Measurements from ENCODE around the gene SAMD5. TPM values are rescaled to one million over a fixed set of nuclear protein-coding genes. Genes with fewer than 3 reads are reported as not detected.

SAMD5 gene
- total RNA-seq, 1 experiment from 2014 or later: 6.1 TPM

DNA sequence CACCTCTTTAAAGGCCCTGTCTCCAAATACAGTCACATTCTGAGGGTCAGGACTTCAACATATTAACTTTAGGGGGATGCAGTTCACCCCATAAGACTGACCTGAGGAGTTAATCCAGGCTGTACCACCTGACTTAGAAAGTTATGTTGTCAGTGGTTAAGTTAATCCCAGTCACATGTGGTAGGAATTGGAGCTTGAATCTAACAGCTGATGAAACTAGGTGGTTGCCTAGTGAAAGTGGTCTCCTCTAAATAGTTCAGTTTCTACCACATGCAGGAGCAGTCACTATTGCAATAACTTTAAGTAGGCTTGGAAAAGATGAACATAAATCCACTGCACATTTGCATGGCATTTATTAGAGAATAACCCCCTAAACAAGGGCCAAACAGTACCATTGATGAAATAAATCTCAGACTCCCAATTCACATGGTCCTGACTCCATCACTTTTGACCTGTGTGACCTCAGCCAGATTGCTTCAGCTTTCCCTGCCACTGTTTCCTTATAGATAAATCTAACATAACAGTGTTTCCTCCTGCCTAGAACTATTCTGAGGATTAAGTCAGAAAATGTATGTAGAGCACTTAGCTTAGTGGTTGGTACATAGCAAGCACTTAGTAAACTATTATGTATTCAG is 20.1 kb downstream of the SAMD5 start:
- ChIA-PET CTCF (no interaction called here), POLR2A (ENCODE audit: low non-redundant PET) (no interaction called here)
- H3K4me1 ChIP-seq (ENCODE audit: insufficient read depth, low read length, poor library complexity, severe bottlenecking): peaks cover 16% of the 10 kb centered on the region
- intact Hi-C loops (cut with micrococcal nuclease; ENCODE audit: unreplicated experiment): no loop called here
- no peaks in the 10 kb centered on the region for H3K27me3 ChIP-seq (replicated peaks; ENCODE audit: insufficient read depth, low read depth, low read length, poor library complexity)
- no TSS peak for BruUV-seq (replicated peaks)
- H3K9me3 ChIP-seq (ENCODE audit: low read depth, low read length, poor library complexity, severe bottlenecking): no peaks in the 10 kb centered on the region
- no peak overlapping the region for H3K27ac ChIP-seq (ENCODE audit: low read depth, low read length, poor library complexity, severe bottlenecking)
- no peak for DNase-seq (ENCODE audit: low spot score)
- no peak overlapping the region for H3K4me3 ChIP-seq (ENCODE audit: low read depth, low read length, poor library complexity, severe bottlenecking)
- no peaks in the 10 kb centered on the region for H3K36me3 ChIP-seq (ENCODE audit: insufficient read depth, low read length, poor library complexity, severe bottlenecking)
- TF ChIP-seq CTCF (conservative IDR thresholded peaks at IDR 0.05; ENCODE audit: low read depth, low read length) (no peak), EZH2 (IDR thresholded peaks at IDR 0.05; ENCODE audit: borderline replicate concordance, low read depth, low read length, poor library complexity, severe bottlenecking) (no peak)

DNA sequence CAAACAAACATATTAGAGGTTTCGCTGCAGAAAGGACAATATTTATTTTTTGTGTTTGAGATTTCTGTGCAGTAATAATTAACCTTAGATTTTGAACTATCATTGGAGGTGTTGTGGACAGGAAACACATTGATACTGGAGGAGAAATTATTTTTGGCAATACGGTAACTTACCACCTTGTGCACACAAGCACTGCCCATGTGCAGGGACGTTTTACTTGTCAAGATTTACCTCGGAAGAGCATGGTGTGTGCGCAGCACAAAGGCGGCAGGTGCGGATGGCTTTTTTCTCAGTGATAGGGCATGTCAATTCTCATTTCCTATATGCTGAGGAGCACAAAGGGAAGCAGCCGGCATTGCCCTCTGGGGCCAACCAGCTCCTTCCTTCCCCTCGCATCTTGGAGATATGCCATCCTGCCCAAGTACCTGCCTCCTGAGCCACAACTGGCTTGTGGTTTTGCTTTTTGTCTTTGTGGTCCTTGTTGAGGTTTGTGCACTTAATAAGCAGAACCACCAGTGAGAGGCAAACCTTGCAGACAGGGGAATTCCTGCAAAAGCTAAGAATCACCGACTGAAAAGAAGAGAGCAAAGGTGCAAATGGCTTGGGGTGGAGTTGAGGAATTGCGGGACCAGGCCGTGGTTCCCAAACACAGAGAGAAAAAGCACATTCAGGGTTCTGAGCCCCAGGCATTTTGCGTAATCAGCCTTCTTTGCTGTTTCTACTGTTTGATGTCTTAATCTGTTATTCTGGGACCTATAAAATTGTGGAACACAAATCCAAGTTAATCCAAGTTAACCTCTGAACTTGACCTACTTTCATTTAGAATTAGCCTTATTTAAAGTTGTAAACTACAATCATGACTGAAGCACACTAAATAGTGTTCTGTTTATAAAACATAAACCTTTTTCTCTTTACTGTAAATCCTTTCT is 21.9 kb downstream of the SAMD5 start:
- Histone ChIP-seq H3K9me3 (ENCODE audit: low read depth, low read length, poor library complexity, severe bottlenecking) (no peaks in the 10 kb centered on the region), H3K27me3 (replicated peaks; ENCODE audit: insufficient read depth, low read depth, low read length, poor library complexity) (no peaks in the 10 kb centered on the region), H3K4me1 (ENCODE audit: insufficient read depth, low read length, poor library complexity, severe bottlenecking) (peaks cover 21% of the 10 kb centered on the region), H3K36me3 (ENCODE audit: insufficient read depth, low read length, poor library complexity, severe bottlenecking) (no peaks in the 10 kb centered on the region), H3K4me3 (ENCODE audit: low read depth, low read length, poor library complexity, severe bottlenecking) (no peak overlapping the region), H3K27ac (ENCODE audit: low read depth, low read length, poor library complexity, severe bottlenecking) (no peak overlapping the region)
- intact Hi-C loops (cut with micrococcal nuclease; ENCODE audit: unreplicated experiment): no loop called here
- DNase-seq (ENCODE audit: low spot score): no peak
- ChIA-PET POLR2A (ENCODE audit: low non-redundant PET) (no interaction called here), CTCF (no interaction called here)
- BruUV-seq (replicated peaks): no TSS peak
- TF ChIP-seq CTCF (conservative IDR thresholded peaks at IDR 0.05; ENCODE audit: low read depth, low read length) (no peak), EZH2 (IDR thresholded peaks at IDR 0.05; ENCODE audit: borderline replicate concordance, low read depth, low read length, poor library complexity, severe bottlenecking) (no peak)

GRCh38 chr6:147531321-147531720 is 22.8 kb downstream of the SAMD5 start:
- BruUV-seq (replicated peaks): no TSS peak
- TF ChIP-seq CTCF (conservative IDR thresholded peaks at IDR 0.05; ENCODE audit: low read depth, low read length) (no peak), EZH2 (IDR thresholded peaks at IDR 0.05; ENCODE audit: borderline replicate concordance, low read depth, low read length, poor library complexity, severe bottlenecking) (no peak)
- intact Hi-C loops (cut with micrococcal nuclease; ENCODE audit: unreplicated experiment): no loop called here
- H3K9me3 ChIP-seq (ENCODE audit: low read depth, low read length, poor library complexity, severe bottlenecking): no peaks in the 10 kb centered on the region
- CTCF ChIA-PET: no interaction called here
- H3K4me3 ChIP-seq (ENCODE audit: low read depth, low read length, poor library complexity, severe bottlenecking): no peak overlapping the region
- H3K27me3 ChIP-seq (replicated peaks; ENCODE audit: insufficient read depth, low read depth, low read length, poor library complexity): no peaks in the 10 kb centered on the region
- no peak overlapping the region for H3K27ac ChIP-seq (ENCODE audit: low read depth, low read length, poor library complexity, severe bottlenecking)
- POLR2A ChIA-PET (ENCODE audit: low non-redundant PET): no interaction called here
- no peak for DNase-seq (ENCODE audit: low spot score)
- no peaks in the 10 kb centered on the region for H3K36me3 ChIP-seq (ENCODE audit: insufficient read depth, low read length, poor library complexity, severe bottlenecking)
- H3K4me1 ChIP-seq (ENCODE audit: insufficient read depth, low read length, poor library complexity, severe bottlenecking): peaks cover 21% of the 10 kb centered on the region
